ENCODE data around the gene C1orf216. TPM values are rescaled to one million over a fixed set of nuclear protein-coding genes. Genes with fewer than 3 reads are reported as not detected.
"Not testable (repeated sequence)": the region's sequence is repeated elsewhere in the genome, so short reads cannot be mapped to it uniquely, and the experiment has no call there.

C1orf216 gene
- total and polyA plus RNA-seq, 2 donors (not counting 1 experiment from before 2014, with no cell fraction given): 2.2 to 5.4 TPM

- no peaks in the 10 kb centered on the region for H3K79me2 ChIP-seq (ENCODE audit: control insufficient read depth, insufficient read depth, low read length)
These were observed 27.6 kb downstream of the C1orf216 start for GRCh38 chr1:35691080-35691479.

GRCh38 chr1:35690103-35690502, 28.6 kb downstream of the C1orf216 start:
- ATAC-seq (ENCODE audit: low read depth); H3K27ac Mint-ChIP-seq; POLR2A ChIA-PET; DNase-seq; H3K4me1 Mint-ChIP-seq; H3K36me3 ChIP-seq (replicated peaks in 1 of 2; ENCODE audit: control extremely low read depth in 1 of 2, control insufficient read depth in 1 of 2, extremely low read depth in 1 of 2, insufficient read depth in 2 of 2, low read length in 1 of 2); H3K4me2 ChIP-seq (replicated peaks; ENCODE audit: low read depth, low read length, poor library complexity, severe bottlenecking); intact Hi-C loops (cut with micrococcal nuclease); CTCF ChIA-PET; H3K27ac ChIP-seq (ENCODE audit: low read length in 2 of 2); H3K79me2 ChIP-seq (ENCODE audit: control insufficient read depth, insufficient read depth, low read length); H3K9me3 Mint-ChIP-seq (ENCODE audit: insufficient read depth); H3K4me3 Mint-ChIP-seq; H3K4me1 ChIP-seq (ENCODE audit: control insufficient read depth in 2 of 2, insufficient read depth in 2 of 2, low read length in 2 of 2); H4K20me1 ChIP-seq (ENCODE audit: control insufficient read depth, insufficient read depth, low read length, poor library complexity, severe bottlenecking); H2AFZ ChIP-seq (ENCODE audit: insufficient read depth, low read depth, low read length, poor library complexity, severe bottlenecking); H3K9me3 ChIP-seq (ENCODE audit: control extremely low read depth in 1 of 3, control insufficient read depth in 2 of 3, insufficient read depth in 1 of 3, low read length in 2 of 3); H3K9ac ChIP-seq (ENCODE audit: low read length); H3K4me3 ChIP-seq (ENCODE audit: control extremely low read depth in 1 of 5, extremely low read depth in 1 of 5, insufficient read depth in 1 of 5, low read depth in 2 of 5, low read length in 4 of 5); H3K27me3 ChIP-seq (replicated peaks in 1 of 4; ENCODE audit: control extremely low read depth in 1 of 4, control insufficient read depth in 3 of 4, insufficient read depth in 4 of 4, low read length in 3 of 4): not testable (repeated sequence)
- peaks cover 21% of the 10 kb centered on the region for H3K27me3 Mint-ChIP-seq
- WGBS (ENCODE audit: insufficient coverage): no CpG with 5 or more reads among the region's 4 CpGs

More at GRCh38 chr1:35691080-35691479, 27.6 kb downstream of the C1orf216 start:
- Histone ChIP-seq H4K20me1 (ENCODE audit: control insufficient read depth, insufficient read depth, low read length, poor library complexity, severe bottlenecking) (no peaks in the 10 kb centered on the region), H3K4me1 (ENCODE audit: control insufficient read depth in 2 of 2, insufficient read depth in 2 of 2, low read length in 2 of 2) (no peaks in the 10 kb centered on the region), H3K9me3 (ENCODE audit: control extremely low read depth in 1 of 3, control insufficient read depth in 2 of 3, insufficient read depth in 1 of 3, low read length in 2 of 3) (no peaks in the 10 kb centered on the region), H3K9ac (ENCODE audit: low read length) (no peak overlapping the region), H3K36me3 (replicated peaks in 1 of 2; ENCODE audit: control extremely low read depth in 1 of 2, control insufficient read depth in 1 of 2, extremely low read depth in 1 of 2, insufficient read depth in 2 of 2, low read length in 1 of 2) (no peaks in the 10 kb centered on the region), H3K27me3 (replicated peaks in 1 of 4; ENCODE audit: control extremely low read depth in 1 of 4, control insufficient read depth in 3 of 4, insufficient read depth in 4 of 4, low read length in 3 of 4) (peaks cover 0 to 4% (median 1%) of the 10 kb centered on the region in 4 experiments), H3K4me2 (replicated peaks; ENCODE audit: low read depth, low read length, poor library complexity, severe bottlenecking) (no peak overlapping the region), H3K27ac (ENCODE audit: low read length in 2 of 2) (no peak overlapping the region), H3K4me3 (ENCODE audit: control extremely low read depth in 1 of 5, extremely low read depth in 1 of 5, insufficient read depth in 1 of 5, low read depth in 2 of 5, low read length in 4 of 5) (no peak overlapping the region), H2AFZ (ENCODE audit: insufficient read depth, low read depth, low read length, poor library complexity, severe bottlenecking) (no peak overlapping the region)
- Mint-ChIP-seq H3K4me1 (no peaks in the 10 kb centered on the region), H3K4me3 (no peak overlapping the region), H3K27me3 (peaks cover 25% of the 10 kb centered on the region), H3K9me3 (ENCODE audit: insufficient read depth) (no peaks in the 10 kb centered on the region), H3K27ac (no peak overlapping the region)
- ChIA-PET CTCF (no interaction called here), POLR2A (no interaction called here)
- intact Hi-C loops (cut with micrococcal nuclease): no loop called here
- TF ChIP-seq CTCF (IDR thresholded peaks at IDR 0.05): no peak
- DNase-seq (no peak), ATAC-seq (ENCODE audit: low read depth) (no peak)
- WGBS (ENCODE audit: insufficient coverage): 64% methylated on average over 8 of the region's 9 CpGs
